ENCODE data around the gene SMC1B.
A peak's percentile ranks its signal among the peaks of the same experiment; 100 is the strongest.

The SMC1B gene, protein sequence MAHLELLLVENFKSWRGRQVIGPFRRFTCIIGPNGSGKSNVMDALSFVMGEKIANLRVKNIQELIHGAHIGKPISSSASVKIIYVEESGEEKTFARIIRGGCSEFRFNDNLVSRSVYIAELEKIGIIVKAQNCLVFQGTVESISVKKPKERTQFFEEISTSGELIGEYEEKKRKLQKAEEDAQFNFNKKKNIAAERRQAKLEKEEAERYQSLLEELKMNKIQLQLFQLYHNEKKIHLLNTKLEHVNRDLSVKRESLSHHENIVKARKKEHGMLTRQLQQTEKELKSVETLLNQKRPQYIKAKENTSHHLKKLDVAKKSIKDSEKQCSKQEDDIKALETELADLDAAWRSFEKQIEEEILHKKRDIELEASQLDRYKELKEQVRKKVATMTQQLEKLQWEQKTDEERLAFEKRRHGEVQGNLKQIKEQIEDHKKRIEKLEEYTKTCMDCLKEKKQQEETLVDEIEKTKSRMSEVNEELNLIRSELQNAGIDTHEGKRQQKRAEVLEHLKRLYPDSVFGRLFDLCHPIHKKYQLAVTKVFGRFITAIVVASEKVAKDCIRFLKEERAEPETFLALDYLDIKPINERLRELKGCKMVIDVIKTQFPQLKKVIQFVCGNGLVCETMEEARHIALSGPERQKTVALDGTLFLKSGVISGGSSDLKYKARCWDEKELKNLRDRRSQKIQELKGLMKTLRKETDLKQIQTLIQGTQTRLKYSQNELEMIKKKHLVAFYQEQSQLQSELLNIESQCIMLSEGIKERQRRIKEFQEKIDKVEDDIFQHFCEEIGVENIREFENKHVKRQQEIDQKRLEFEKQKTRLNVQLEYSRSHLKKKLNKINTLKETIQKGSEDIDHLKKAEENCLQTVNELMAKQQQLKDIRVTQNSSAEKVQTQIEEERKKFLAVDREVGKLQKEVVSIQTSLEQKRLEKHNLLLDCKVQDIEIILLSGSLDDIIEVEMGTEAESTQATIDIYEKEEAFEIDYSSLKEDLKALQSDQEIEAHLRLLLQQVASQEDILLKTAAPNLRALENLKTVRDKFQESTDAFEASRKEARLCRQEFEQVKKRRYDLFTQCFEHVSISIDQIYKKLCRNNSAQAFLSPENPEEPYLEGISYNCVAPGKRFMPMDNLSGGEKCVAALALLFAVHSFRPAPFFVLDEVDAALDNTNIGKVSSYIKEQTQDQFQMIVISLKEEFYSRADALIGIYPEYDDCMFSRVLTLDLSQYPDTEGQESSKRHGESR

DNA sequence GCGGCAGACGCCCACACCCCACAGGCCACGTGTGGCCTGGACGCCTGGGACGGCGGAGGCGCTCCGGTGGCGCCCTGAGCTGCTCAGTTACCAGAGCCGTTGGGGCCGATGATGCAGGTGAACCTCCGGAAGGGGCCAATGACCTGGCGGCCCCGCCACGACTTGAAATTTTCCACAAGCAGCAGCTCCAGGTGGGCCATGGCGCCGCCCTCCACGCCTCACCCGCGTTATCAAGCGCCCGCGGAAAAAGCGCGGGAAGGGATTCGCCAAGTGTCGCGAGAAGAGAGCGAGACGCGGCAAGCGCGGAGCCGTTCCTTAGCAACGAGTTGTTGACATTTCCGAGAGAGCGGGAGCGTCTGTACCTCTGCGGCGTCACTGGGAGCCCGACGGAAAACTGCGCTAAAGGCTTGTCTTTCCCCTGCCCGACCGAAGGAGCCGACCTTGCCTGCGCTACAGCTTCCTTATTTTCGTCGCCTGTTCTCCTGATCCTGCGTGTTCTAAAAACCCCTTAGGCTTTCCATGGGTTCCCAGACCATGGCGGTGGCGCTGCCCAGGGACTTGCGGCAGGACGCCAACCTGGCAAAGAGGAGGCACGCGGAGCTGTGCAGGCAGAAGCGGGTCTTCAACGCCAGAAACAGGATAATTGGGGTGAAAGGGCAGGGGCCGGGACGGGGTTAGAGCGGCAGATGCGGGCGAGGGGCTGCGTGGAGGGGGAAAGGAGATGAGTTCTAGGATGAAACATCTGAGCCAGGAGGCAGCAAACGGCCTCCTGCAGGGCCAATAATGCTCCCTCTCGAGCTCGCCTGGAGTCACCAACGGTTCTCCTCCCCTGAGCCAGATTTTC is at the start of gene SMC1B, which contains the start of gene RIBC2:
SMC1B (minus strand) TSS at position 232 of the 844 bp plus-strand sequence; CDS start at position 200, 32 bp downstream.
RIBC2 (plus strand) TSS at position 326 of the 844 bp plus-strand sequence; CDS start at position 520, 194 bp downstream.
- H3K4me3 ChIP-seq (ENCODE audit: low read length) = peak within 1 kb of the TSS; percentile 45
- TF ChIP-seq, protein P1, sequence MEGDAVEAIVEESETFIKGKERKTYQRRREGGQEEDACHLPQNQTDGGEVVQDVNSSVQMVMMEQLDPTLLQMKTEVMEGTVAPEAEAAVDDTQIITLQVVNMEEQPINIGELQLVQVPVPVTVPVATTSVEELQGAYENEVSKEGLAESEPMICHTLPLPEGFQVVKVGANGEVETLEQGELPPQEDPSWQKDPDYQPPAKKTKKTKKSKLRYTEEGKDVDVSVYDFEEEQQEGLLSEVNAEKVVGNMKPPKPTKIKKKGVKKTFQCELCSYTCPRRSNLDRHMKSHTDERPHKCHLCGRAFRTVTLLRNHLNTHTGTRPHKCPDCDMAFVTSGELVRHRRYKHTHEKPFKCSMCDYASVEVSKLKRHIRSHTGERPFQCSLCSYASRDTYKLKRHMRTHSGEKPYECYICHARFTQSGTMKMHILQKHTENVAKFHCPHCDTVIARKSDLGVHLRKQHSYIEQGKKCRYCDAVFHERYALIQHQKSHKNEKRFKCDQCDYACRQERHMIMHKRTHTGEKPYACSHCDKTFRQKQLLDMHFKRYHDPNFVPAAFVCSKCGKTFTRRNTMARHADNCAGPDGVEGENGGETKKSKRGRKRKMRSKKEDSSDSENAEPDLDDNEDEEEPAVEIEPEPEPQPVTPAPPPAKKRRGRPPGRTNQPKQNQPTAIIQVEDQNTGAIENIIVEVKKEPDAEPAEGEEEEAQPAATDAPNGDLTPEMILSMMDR (IDR thresholded peaks at IDR 0.05; ENCODE audit: insufficient read depth, low read depth, low read length, missing control alignments) = no peak
- DNase-seq (ENCODE audit: low read depth) = peak; percentile 71

DNA sequence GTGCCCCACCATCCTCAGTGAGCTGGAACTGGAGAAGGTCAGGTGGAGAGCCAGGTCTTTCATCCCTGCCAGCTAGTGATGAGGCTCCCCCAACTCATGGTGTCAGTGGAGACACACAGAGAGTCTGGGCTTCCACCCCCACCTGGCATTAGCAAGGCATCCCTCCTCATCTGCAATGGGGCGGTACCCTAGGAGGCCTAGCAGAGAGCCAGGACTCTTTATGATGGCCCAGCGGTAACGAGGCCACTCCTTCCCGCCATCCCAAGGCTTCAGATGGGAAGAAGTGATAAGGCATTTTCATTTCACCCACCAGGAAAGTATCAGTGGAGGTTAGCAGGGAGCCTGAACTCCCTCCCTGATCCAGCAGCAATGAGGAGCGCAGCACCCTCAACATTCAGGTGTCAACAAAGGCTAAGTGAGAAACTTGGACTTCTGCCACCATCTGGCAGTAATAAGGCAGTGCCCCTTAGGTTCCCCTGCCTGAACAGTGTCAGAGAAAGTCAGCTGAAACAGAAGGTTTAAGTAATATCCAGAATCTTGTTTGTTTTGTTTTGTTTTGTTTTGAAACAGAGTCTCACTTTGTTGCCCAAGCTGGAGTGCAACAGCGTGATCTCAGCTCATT is 48.7 kb upstream of the SMC1B start:
- DNase-seq (ENCODE audit: low read depth) = no peak
- H3K4me3 ChIP-seq (ENCODE audit: low read length) = no peak overlapping the region
- TF ChIP-seq, protein P1 (IDR thresholded peaks at IDR 0.05; ENCODE audit: insufficient read depth, low read depth, low read length, missing control alignments) = no peak

DNA sequence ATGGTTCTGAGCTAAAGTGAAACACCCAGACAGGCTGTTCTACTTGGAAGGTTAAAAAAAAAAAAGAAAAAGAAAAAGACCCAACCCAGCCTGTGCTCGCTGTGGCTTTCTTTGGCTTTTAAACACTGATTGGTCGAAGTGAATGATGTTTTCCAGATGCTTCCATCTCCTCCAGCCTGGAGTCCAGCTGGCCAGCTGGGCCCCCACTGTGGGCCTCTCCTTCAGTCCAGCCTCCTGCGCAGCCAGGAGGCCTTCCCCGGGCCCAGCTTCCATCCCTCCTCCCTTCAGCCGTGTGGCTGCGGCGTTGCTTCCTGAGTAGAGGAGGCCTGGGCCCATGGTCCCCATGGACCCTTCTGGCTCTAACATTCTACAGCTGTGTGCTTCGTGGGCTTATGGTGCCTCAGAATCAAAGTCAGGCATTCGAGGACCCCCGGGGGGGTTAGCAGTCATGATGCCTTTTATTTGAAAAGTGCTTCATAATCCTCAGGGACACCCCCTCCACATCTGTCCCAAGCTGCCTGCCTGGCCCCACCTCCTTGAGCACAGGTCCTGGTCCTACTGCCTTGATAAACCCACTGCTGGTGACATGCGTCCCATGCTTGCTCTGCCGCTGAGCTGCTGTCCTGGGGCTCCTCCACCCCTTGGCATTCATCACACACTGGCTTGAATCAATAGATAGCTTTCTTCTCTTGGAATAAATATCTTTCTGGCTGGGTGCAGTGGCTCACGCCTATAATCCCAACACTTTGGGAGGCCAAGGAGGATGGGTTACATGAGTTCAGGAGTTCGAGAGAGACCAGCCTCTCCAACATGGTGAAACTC is 47.1 kb upstream of the SMC1B start:
- H3K4me3 ChIP-seq (ENCODE audit: low read length) = no peak overlapping the region
- TF ChIP-seq, protein P1 (IDR thresholded peaks at IDR 0.05; ENCODE audit: insufficient read depth, low read depth, low read length, missing control alignments) = no peak
- no peak for DNase-seq (ENCODE audit: low read depth)

DNA sequence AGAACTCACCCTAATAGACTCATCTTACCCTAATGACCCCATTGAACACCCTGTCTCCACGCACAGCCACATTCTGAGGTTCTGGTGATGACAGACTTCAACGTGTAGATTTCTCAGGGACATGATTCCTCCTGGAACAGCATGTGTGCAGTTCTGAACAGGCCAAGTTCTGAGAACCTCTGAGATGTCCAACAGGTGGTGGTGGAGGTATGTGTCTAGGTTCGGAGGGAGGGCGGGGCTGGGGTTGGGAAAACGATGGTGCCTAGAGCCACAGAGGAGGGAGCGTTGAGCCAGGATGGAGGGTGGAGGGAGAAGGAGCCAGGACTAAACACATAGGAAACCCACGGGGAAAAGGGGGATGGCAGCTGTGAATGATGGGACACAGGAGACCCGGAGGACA is 45.8 kb upstream of the SMC1B start:
- DNase-seq (ENCODE audit: low read depth) = no peak
- TF ChIP-seq, protein P1 (IDR thresholded peaks at IDR 0.05; ENCODE audit: insufficient read depth, low read depth, low read length, missing control alignments) = no peak
- H3K4me3 ChIP-seq (ENCODE audit: low read length) = no peak overlapping the region

DNA sequence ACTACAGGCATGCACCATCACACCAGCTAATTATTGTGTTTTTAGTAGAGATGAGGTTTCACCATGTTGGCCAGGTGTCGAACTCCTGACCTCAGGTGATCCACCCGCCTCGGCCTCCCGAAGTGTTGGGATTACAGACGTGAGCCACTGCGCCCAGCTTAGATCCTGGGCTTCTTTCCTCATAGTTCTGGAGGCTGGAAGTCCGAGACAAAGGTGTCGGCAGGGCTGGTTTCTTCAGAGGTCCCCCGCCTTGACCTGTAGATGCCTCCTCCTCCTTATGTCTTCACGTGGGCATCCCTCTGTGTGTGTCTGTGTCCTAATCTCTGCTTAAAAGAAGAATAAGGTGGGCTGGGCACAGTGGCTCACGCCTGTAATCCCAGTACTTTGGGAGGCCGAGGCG is 45.1 kb upstream of the SMC1B start:
- H3K4me3 ChIP-seq (ENCODE audit: low read length) = no peak overlapping the region
- TF ChIP-seq, protein P1 (IDR thresholded peaks at IDR 0.05; ENCODE audit: insufficient read depth, low read depth, low read length, missing control alignments) = no peak
- DNase-seq (ENCODE audit: low read depth) = no peak

All from epithelial cell of esophagus (primary cell).